ENCODE results near the gene PHF24. TPM values are rescaled to one million over a fixed set of nuclear protein-coding genes. Genes with fewer than 3 reads are reported as not detected.

Gene PHF24
- total and polyA plus RNA-seq, 2 experiments from 2014 or later, result 0.11 to 0.67 TPM

GRCh38 chr9:34976441-34976840, 18.4 kb downstream of the PHF24 start:
- no peaks in the 10 kb centered on the region for H3K9me2 ChIP-seq (replicated peaks; ENCODE audit: insufficient read depth)
- no peak overlapping the region for H3K4me2 ChIP-seq
- no peak for DNase-seq (ENCODE audit: low spot score)
- TF ChIP-seq EZH2phosphoT487 (IDR thresholded peaks at IDR 0.05; ENCODE audit: low read depth, severe bottlenecking, unreplicated experiment) (no peak), EZH2 (IDR thresholded peaks at IDR 0.05; ENCODE audit: borderline replicate concordance) (no peak)
- no peak overlapping the region for H3K27ac ChIP-seq
- WGBS (ENCODE audit: low lambda C conversion rate, missing lambda C conversion rate), result 89% methylated on average over 11 of the region's 11 CpGs
- H2AFZ ChIP-seq, result no peak overlapping the region
- H3K27me3 ChIP-seq, result peaks cover 14% of the 10 kb centered on the region
- H3K4me3 ChIP-seq, result no peak overlapping the region
- no peaks in the 10 kb centered on the region for H3K4me1 ChIP-seq (ENCODE audit: insufficient read depth)
- no peaks in the 10 kb centered on the region for H3K36me3 ChIP-seq (replicated peaks; ENCODE audit: insufficient read depth, low read depth)
- no peaks in the 10 kb centered on the region for H4K20me1 ChIP-seq (ENCODE audit: insufficient read depth, poor library complexity, severe bottlenecking)
- H3K9me3 ChIP-seq (ENCODE audit: low read depth), result no peaks in the 10 kb centered on the region
- no peaks in the 10 kb centered on the region for H3K79me2 ChIP-seq

- no peaks in the 10 kb centered on the region for H3K4me1 ChIP-seq (ENCODE audit: insufficient read depth)
- H3K27me3 ChIP-seq, result peaks cover 14% of the 10 kb centered on the region
- no peaks in the 10 kb centered on the region for H3K9me3 ChIP-seq (ENCODE audit: low read depth)
- no peaks in the 10 kb centered on the region for H3K9me2 ChIP-seq (replicated peaks; ENCODE audit: insufficient read depth)
- H2AFZ ChIP-seq, result no peak overlapping the region
- no peak overlapping the region for H3K27ac ChIP-seq
- 89% methylated on average over 11 of the region's 11 CpGs for WGBS (ENCODE audit: low lambda C conversion rate, missing lambda C conversion rate)
- TF ChIP-seq EZH2phosphoT487 (IDR thresholded peaks at IDR 0.05; ENCODE audit: low read depth, severe bottlenecking, unreplicated experiment) (no peak), CTCF (IDR thresholded peaks at IDR 0.05; ENCODE audit: poor library complexity) (no peak), EZH2 (IDR thresholded peaks at IDR 0.05; ENCODE audit: borderline replicate concordance) (no peak)
- H3K36me3 ChIP-seq (replicated peaks; ENCODE audit: insufficient read depth, low read depth), result no peaks in the 10 kb centered on the region
- no peak overlapping the region for H3K4me2 ChIP-seq
- no peaks in the 10 kb centered on the region for H4K20me1 ChIP-seq (ENCODE audit: insufficient read depth, poor library complexity, severe bottlenecking)
- H3K4me3 ChIP-seq, result no peak overlapping the region
- no peaks in the 10 kb centered on the region for H3K79me2 ChIP-seq
- DNase-seq (ENCODE audit: low spot score), result no peak
Measured at GRCh38 chr9:34976992-34977391, 18.9 kb downstream of the PHF24 start.

GRCh38 chr9:34980181-34980761, 22.2 kb downstream of the PHF24 start:
- Histone ChIP-seq H3K27ac (no peak overlapping the region), H3K9me3 (ENCODE audit: low read depth) (no peaks in the 10 kb centered on the region), H3K4me3 (no peak overlapping the region), H3K79me2 (no peaks in the 10 kb centered on the region), H3K4me1 (ENCODE audit: insufficient read depth) (no peaks in the 10 kb centered on the region), H3K4me2 (no peak overlapping the region), H3K9me2 (replicated peaks; ENCODE audit: insufficient read depth) (no peaks in the 10 kb centered on the region), H3K36me3 (replicated peaks; ENCODE audit: insufficient read depth, low read depth) (no peaks in the 10 kb centered on the region), H2AFZ (no peak overlapping the region), H4K20me1 (ENCODE audit: insufficient read depth, poor library complexity, severe bottlenecking) (no peaks in the 10 kb centered on the region), H3K27me3 (peaks cover 9% of the 10 kb centered on the region)
- TF ChIP-seq EZH2phosphoT487 (IDR thresholded peaks at IDR 0.05; ENCODE audit: low read depth, severe bottlenecking, unreplicated experiment) (no peak), CTCF (IDR thresholded peaks at IDR 0.05; ENCODE audit: poor library complexity) (no peak), EZH2 (IDR thresholded peaks at IDR 0.05; ENCODE audit: borderline replicate concordance) (no peak)
- DNase-seq (ENCODE audit: low spot score), result no peak
- 79% methylated on average over 11 of the region's 11 CpGs for WGBS (ENCODE audit: low lambda C conversion rate, missing lambda C conversion rate)

GRCh38 chr9:34982361-34982760, 24.3 kb downstream of the PHF24 start:
- Histone ChIP-seq H3K9me2 (replicated peaks; ENCODE audit: insufficient read depth) (no peaks in the 10 kb centered on the region), H3K9me3 (ENCODE audit: low read depth) (no peaks in the 10 kb centered on the region), H3K27ac (no peak overlapping the region), H2AFZ (no peak overlapping the region), H3K4me1 (ENCODE audit: insufficient read depth) (no peaks in the 10 kb centered on the region), H3K4me2 (no peak overlapping the region), H4K20me1 (ENCODE audit: insufficient read depth, poor library complexity, severe bottlenecking) (no peaks in the 10 kb centered on the region), H3K79me2 (no peaks in the 10 kb centered on the region), H3K27me3 (peaks cover 7% of the 10 kb centered on the region), H3K36me3 (replicated peaks; ENCODE audit: insufficient read depth, low read depth) (no peaks in the 10 kb centered on the region), H3K4me3 (no peak overlapping the region)
- WGBS (ENCODE audit: low lambda C conversion rate, missing lambda C conversion rate), result 75% methylated on average over 7 of the region's 7 CpGs
- no peak for TF ChIP-seq CTCF (IDR thresholded peaks at IDR 0.05; ENCODE audit: poor library complexity)
- TF ChIP-seq EZH2 (IDR thresholded peaks at IDR 0.05; ENCODE audit: borderline replicate concordance), result no peak
- no peak for TF ChIP-seq EZH2phosphoT487 (IDR thresholded peaks at IDR 0.05; ENCODE audit: low read depth, severe bottlenecking, unreplicated experiment)
- DNase-seq (ENCODE audit: low spot score), result no peak
